GM10248 (cell line): ENCODE data around the gene SMAD6.

Source experiments
- CTCF ChIA-PET: fragments of 300-600 bp; sonication (Branson Sonifier 250); formaldehyde crosslinking; extraction: SDS; loops from one replicate; lab custom pipeline; 2021; ENCODE audit warnings: antibody characterized with exemption; lab: Yijun Ruan, JAX
- POLR2A ChIA-PET: fragments of 350-650 bp; sonication (Branson Sonifier 250); formaldehyde crosslinking; extraction: SDS; loops from one replicate; lab custom pipeline; 2020; ENCODE audit warnings: antibody characterized with exemption; lab: Yijun Ruan, JAX
- DNase-seq: peaks from one replicate; pipeline ENCODE4 v3.0.0; 2012; ENCODE audit errors: extremely low spot score
- CTCF ChIP-seq: IDR thresholded peaks from 2 replicates; pipeline ENCODE4 v1.5.1; 2012; ENCODE audit warnings: mild to moderate bottlenecking, low read depth; ENCODE audit errors: extremely low read depth, missing control alignments, control extremely low read depth

SMAD6 gene

GRCh38 chr15:66734961-66735908 lies 33.2 kb downstream of the SMAD6 start:
- no peak for DNase-seq
- CTCF ChIA-PET, result interaction anchor here (1.0 to 1.2 kb wide), 2 partner anchors 45 to 52 kb away, joined by 3 read pairs; no protein-coding TSS in a partner anchor
- POLR2A ChIA-PET, result interaction anchor here (0.5 kb wide), 1 partner anchor 28 kb away, joined by 3 read pairs; no protein-coding TSS in a partner anchor
- no peak for TF ChIP-seq CTCF

GRCh38 chr15:66735909-66736305 lies 33.9 kb downstream of the SMAD6 start:
- ChIA-PET POLR2A (no interaction called here), CTCF (interaction anchor here (1.0 kb wide), 1 partner anchor 52 kb away, joined by 3 read pairs; no protein-coding TSS in a partner anchor)
- TF ChIP-seq CTCF, result no peak
- DNase-seq, result no peak

- POLR2A ChIA-PET, result no interaction called here
- no peak for DNase-seq
- no peak for TF ChIP-seq CTCF
- CTCF ChIA-PET, result interaction anchor here (1.3 kb wide), 1 partner anchor 8 kb away, joined by 3 read pairs; no protein-coding TSS in a partner anchor
These were observed 35.4 kb downstream of the SMAD6 start for GRCh38 chr15:66737243-66738010.

GRCh38 chr15:66738116-66738515 lies 36.1 kb downstream of the SMAD6 start:
- TF ChIP-seq CTCF, result no peak
- DNase-seq, result no peak
- ChIA-PET CTCF (no interaction called here), POLR2A (no interaction called here)

GRCh38 chr15:66738595-66738994 lies 36.6 kb downstream of the SMAD6 start:
- DNase-seq, result no peak
- CTCF ChIA-PET, result no interaction called here
- no peak for TF ChIP-seq CTCF
- POLR2A ChIA-PET, result no interaction called here

- CTCF ChIA-PET, result no interaction called here
- no peak for TF ChIP-seq CTCF
- POLR2A ChIA-PET, result no interaction called here
- no peak for DNase-seq
These were observed 37.3 kb downstream of the SMAD6 start for GRCh38 chr15:66739287-66739686.
